HCT116 (cell line): Measurements from ENCODE around the gene FAM181A. TPM values are rescaled to one million over a fixed set of nuclear protein-coding genes. Genes with fewer than 3 reads are reported as not detected.

ENCODE experiments used
- ATAC-seq: fragments of 200-7000 bp; cut with Tn5 transposase; 2 replicates; pipeline ENCODE4 v1.9.1; 2020; ENCODE audit warnings: mild to moderate bottlenecking, moderate library complexity
- BruUV-seq: library from RNA; stranded (reverse); fragments of 400-500 nt; replicated peaks from 2 replicates; lab custom pipeline; 2021; lab: Mats Ljungman, UMichigan
- CTCF ChIA-PET: fragments of 300-600 bp; sonication (Branson Sonifier 250); formaldehyde crosslinking; loops from one replicate; lab custom pipeline; 2021; ENCODE audit warnings: antibody characterized with exemption; lab: Charles Lee
- POLR2A ChIA-PET: fragments of 300-600, 350-600 bp; sonication (Branson Sonifier 250); formaldehyde crosslinking; loops from one replicate; lab custom pipeline; 2021; ENCODE audit warnings: antibody characterized with exemption; lab: Charles Lee
- RAD21 ChIA-PET, 2 experiments: fragments of 300-600 bp; sonication (Branson Sonifier 250); formaldehyde crosslinking; loops; one replicate each; lab custom pipeline; 2023; ENCODE audit warnings: low total read pairs in 2 of 2; ENCODE audit not compliant: uncharacterized antibody in 2 of 2, unreplicated experiment in 2 of 2, low non-redundant PET in 1 of 2; lab: Charles Lee
- DNase-seq: peaks from one replicate; pipeline ENCODE4 v3.0.0-alpha.2; 2010; ENCODE audit warnings: low read depth, low spot score
- H2AFZ ChIP-seq: fragments of 200-600 bp; shearing (Covaris generic), sonication (generic); 2 replicates; pipeline ENCODE4 v1.6.1; 2017; ENCODE audit warnings: low read depth, mixed run types, mixed read lengths, antibody characterized with exemption, low read length; ENCODE audit not compliant: poor library complexity, severe bottlenecking
- H3K27ac ChIP-seq: 2 replicates; pipeline ENCODE4 v1.5.1; 2012; ENCODE audit warnings: low read depth, low read length
- H3K27me3 ChIP-seq: fragments of 200-600 bp; sonication (generic); 2 replicates; pipeline ENCODE4 v1.6.1; 2016; ENCODE audit warnings: mixed run types, low read length, mixed read lengths; ENCODE audit not compliant: insufficient read depth
- H3K36me3 ChIP-seq, 2 experiments: fragments of 200-500 bp in 1 of 2; fragments of 200-600 bp in 1 of 2; sonication (Bioruptor generic) in 1 of 2; sonication (generic) in 1 of 2; 2 replicates each; pipeline versions ENCODE4 v1.5.1 to v1.6.1; 2014 to 2016; ENCODE audit warnings: low read length in 2 of 2, inconsistent platforms in 1 of 2, mixed read lengths in 1 of 2, mixed run types in 1 of 2; ENCODE audit not compliant: insufficient read depth in 2 of 2, control insufficient read depth in 1 of 2
- H3K4me1 ChIP-seq, 2 experiments: fragments of 200-600 bp in 1 of 2; sonication (generic) in 1 of 2; 2 replicates each; pipeline versions ENCODE4 v1.5.1 to v1.6.1; 2012 to 2017; ENCODE audit warnings: low read length in 2 of 2, inconsistent platforms in 1 of 2, mild to moderate bottlenecking in 1 of 2, mixed read lengths in 1 of 2, mixed run types in 1 of 2, moderate library complexity in 1 of 2; ENCODE audit not compliant: insufficient read depth in 2 of 2, control insufficient read depth in 1 of 2
- H3K4me2 ChIP-seq: fragments of 200-600 bp; sonication (generic); 2 replicates; pipeline ENCODE4 v1.6.1; 2017; ENCODE audit warnings: mixed run types, low read length, mixed read lengths
- H3K4me3 ChIP-seq, 2 experiments: fragments of 200-600 bp in 1 of 2; sonication (generic) in 1 of 2; replicated peaks in 1 of 2; 2 replicates each; pipeline ENCODE4 v1.5.1; 2011 to 2016; ENCODE audit warnings: low read length in 2 of 2, control low read depth in 1 of 2, low read depth in 1 of 2, mild to moderate bottlenecking in 1 of 2, mixed read lengths in 1 of 2, mixed run types in 1 of 2
- H3K79me2 ChIP-seq: fragments of 200-600 bp; sonication (generic); 2 replicates; pipeline ENCODE4 v1.6.1; 2017; ENCODE audit warnings: mild to moderate bottlenecking, mixed run types, low read length, moderate library complexity, mixed read lengths; ENCODE audit not compliant: insufficient read depth
- H3K9ac ChIP-seq: fragments of 200-600 bp; sonication (generic); 2 replicates; pipeline ENCODE4 v1.6.1; 2016; ENCODE audit warnings: low read length, mixed read lengths
- H3K9me2 ChIP-seq: fragments of 200-600 bp; sonication (generic), shearing (Covaris generic); 2 replicates; pipeline ENCODE4 v1.6.1; 2017; ENCODE audit warnings: mixed run types, mild to moderate bottlenecking, moderate library complexity; ENCODE audit not compliant: insufficient read depth
- H3K9me3 ChIP-seq, 2 experiments: fragments of 200-500 bp in 1 of 2; fragments of 200-600 bp in 1 of 2; sonication (Bioruptor generic) in 1 of 2; sonication (generic) in 1 of 2; 2 replicates each; pipeline ENCODE4 v1.6.1; 2014 to 2017; ENCODE audit warnings: low read length in 2 of 2, mixed read lengths in 2 of 2, inconsistent platforms in 1 of 2, low read depth in 1 of 2, mild to moderate bottlenecking in 1 of 2, mixed run types in 1 of 2, moderate library complexity in 1 of 2; ENCODE audit not compliant: control insufficient read depth in 1 of 2, insufficient read depth in 1 of 2
- H4K20me1 ChIP-seq: fragments of 200-600 bp; sonication (generic), shearing (Covaris generic); 2 replicates; pipeline ENCODE4 v1.6.1; 2017; ENCODE audit warnings: mixed run types, mild to moderate bottlenecking, moderate library complexity; ENCODE audit not compliant: insufficient read depth
- ATF3 ChIP-seq: IDR thresholded peaks from 2 replicates; pipeline ENCODE4 v1.6.1; 2012
- CBX3 ChIP-seq: IDR thresholded peaks from 2 replicates; pipeline ENCODE4 v1.6.1; 2012; ENCODE audit warnings: low read depth
- CTCF ChIP-seq, 3 experiments: fragments of 200-600 bp in 1 of 3; sonication (generic) in 1 of 3; IDR thresholded peaks in 2 of 3; conservative IDR thresholded peaks in 1 of 3; 2 replicates each; pipeline ENCODE4 v1.5.1; 2012 to 2017; ENCODE audit warnings: low read depth in 2 of 3, low read length in 2 of 3, antibody characterized with exemption in 1 of 3, borderline replicate concordance in 1 of 3, control low read depth in 1 of 3, mild to moderate bottlenecking in 1 of 3, mixed read lengths in 1 of 3, mixed run types in 1 of 3, moderate library complexity in 1 of 3; ENCODE audit not compliant: insufficient read depth in 1 of 3
- EGR1 ChIP-seq: IDR thresholded peaks from 2 replicates; pipeline ENCODE4 v1.6.1; 2012; ENCODE audit warnings: low read depth
- ELF1 ChIP-seq: IDR thresholded peaks from 2 replicates; pipeline ENCODE4 v1.6.1; 2012; ENCODE audit warnings: low read depth, borderline replicate concordance
- EZH2 ChIP-seq: fragments of 200-600 bp; sonication (generic); IDR thresholded peaks from 2 replicates; pipeline ENCODE4 v1.6.1; 2017; ENCODE audit warnings: antibody characterized with exemption, mixed run types
- FOSL1 ChIP-seq: IDR thresholded peaks from 2 replicates; pipeline ENCODE4 v1.6.1; 2012; ENCODE audit warnings: low read depth
- JUND ChIP-seq: IDR thresholded peaks from 2 replicates; pipeline ENCODE4 v1.6.1; 2012
- MAX ChIP-seq: IDR thresholded peaks from 2 replicates; pipeline ENCODE4 v1.6.1; 2012
- POLR2AphosphoS5 ChIP-seq: IDR thresholded peaks from 2 replicates; pipeline ENCODE4 v1.6.1; 2011; ENCODE audit warnings: mild to moderate bottlenecking, low read depth, low read length, moderate library complexity
- SIN3A ChIP-seq: IDR thresholded peaks from 2 replicates; pipeline ENCODE4 v1.6.1; 2012; ENCODE audit warnings: low read depth
- SP1 ChIP-seq: IDR thresholded peaks from 2 replicates; pipeline ENCODE4 v1.6.1; 2012; ENCODE audit warnings: low read depth
- YY1 ChIP-seq: IDR thresholded peaks from 2 replicates; pipeline ENCODE4 v1.6.1; 2011; ENCODE audit warnings: low read length, low read depth, moderate library complexity, mild to moderate bottlenecking; ENCODE audit not compliant: insufficient replicate concordance; ENCODE audit errors: extremely low read depth
- intact Hi-C: fragments of 100-400 bp; cut with micrococcal nuclease; formaldehyde crosslinking; loops from 2 replicates; pipeline ENCODE4 v1.10.0; 2022
- total RNA-seq: library from RNA; stranded (reverse); gene quantifications from one replicate; pipeline ENCODE4 v1.2.1, GENCODE V29; 2021; ENCODE audit not compliant: unreplicated experiment

FAM181A gene
- total RNA-seq, 1 experiment from 2014 or later: not detected

GRCh38 chr14:93963692-93964091, 36.5 kb downstream of the FAM181A start (continued):
- TF ChIP-seq ATF3 (no peak), MAX (no peak), ELF1 (no peak), SIN3A (no peak), EGR1 (no peak), POLR2AphosphoS5 (no peak)
- TF ChIP-seq, all 23 proteins: peak for 0

- POLR2A ChIA-PET: no interaction called here
- no peaks in the 10 kb centered on the region for H3K36me3 ChIP-seq
- RAD21 ChIA-PET: no interaction called here
- no peak overlapping the region for H3K27ac ChIP-seq
- H3K9ac ChIP-seq: no peak overlapping the region
- no peak for TF ChIP-seq FOSL1
- no peak for TF ChIP-seq EZH2
- no peak for TF ChIP-seq CBX3
- TF ChIP-seq CTCF (IDR thresholded peaks at IDR 0.05 in 2 of 3, conservative IDR thresholded peaks at IDR 0.05 in 1 of 3; ENCODE audit: borderline replicate concordance in 1 of 3, insufficient read depth in 1 of 3, low read depth in 2 of 3, low read length in 2 of 3): no peak
- TF ChIP-seq YY1: no peak
- TF ChIP-seq JUND: no peak
- no peak for TF ChIP-seq SP1
- TF ChIP-seq, all 23 proteins: peak for 0
- H3K9me2 ChIP-seq: no peaks in the 10 kb centered on the region
- no peaks in the 10 kb centered on the region for H4K20me1 ChIP-seq
- CTCF ChIA-PET: interaction anchor here (0.7 kb wide), 1 partner anchor 28 kb away, joined by 3 read pairs; no protein-coding TSS in a partner anchor
- no peak for ATAC-seq
- H3K9me3 ChIP-seq: no peaks in the 10 kb centered on the region
- H2AFZ ChIP-seq: no peak overlapping the region
- no peak overlapping the region for H3K4me2 ChIP-seq
- intact Hi-C loops: no loop called here
- no peaks in the 10 kb centered on the region for H3K79me2 ChIP-seq
- H3K27me3 ChIP-seq: no peaks in the 10 kb centered on the region
- BruUV-seq: no TSS peak
- peaks cover 12 to 52% of the 10 kb centered on the region in 2 experiments for H3K4me1 ChIP-seq
- H3K4me3 ChIP-seq: no peak overlapping the region
- no peak for DNase-seq
These were observed 37.1 kb downstream of the FAM181A start for GRCh38 chr14:93964281-93964680.
